Mammary epithelial cell (primary cell): ENCODE measurements around the gene ABCD3.

Source experiments
- EZH2 ChIP-seq: IDR thresholded peaks from 2 replicates; pipeline ENCODE4 v1.6.1; 2012; ENCODE audit warnings: low read length, inconsistent platforms, borderline replicate concordance
- TF ChIP-seq, protein P1 (sequence below), 2 donors: IDR thresholded peaks in 1 of 2; conservative IDR thresholded peaks in 1 of 2; 2 replicates each; pipeline ENCODE4 v1.5.1; 2011 to 2012; ENCODE audit warnings: inconsistent platforms in 2 of 2, low read length in 2 of 2, mild to moderate bottlenecking in 2 of 2, control low read depth in 1 of 2, low read depth in 1 of 2; ENCODE audit not compliant: insufficient read depth in 1 of 2; ENCODE audit errors: extremely low read depth in 1 of 2

DNA sequence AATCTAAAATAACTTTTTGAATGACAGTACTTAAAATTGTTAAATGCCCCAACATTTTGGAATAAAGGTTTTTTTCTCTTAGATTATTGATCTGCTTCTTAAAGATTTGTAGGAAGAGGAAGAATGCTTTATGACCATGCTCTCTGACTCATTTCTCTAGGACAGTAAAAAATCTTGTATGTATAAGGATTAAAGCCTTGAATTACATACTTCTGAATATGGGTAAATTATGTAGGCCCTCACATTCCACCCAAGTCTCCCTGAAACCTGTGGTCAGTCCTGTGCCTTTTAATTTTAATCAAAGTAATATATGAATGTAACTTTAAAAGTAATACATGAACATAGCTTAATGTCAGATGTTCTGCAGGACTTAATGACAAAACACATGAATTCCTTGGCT, 50.5 kb downstream of the ABCD3 start:
- TF ChIP-seq, protein P1, sequence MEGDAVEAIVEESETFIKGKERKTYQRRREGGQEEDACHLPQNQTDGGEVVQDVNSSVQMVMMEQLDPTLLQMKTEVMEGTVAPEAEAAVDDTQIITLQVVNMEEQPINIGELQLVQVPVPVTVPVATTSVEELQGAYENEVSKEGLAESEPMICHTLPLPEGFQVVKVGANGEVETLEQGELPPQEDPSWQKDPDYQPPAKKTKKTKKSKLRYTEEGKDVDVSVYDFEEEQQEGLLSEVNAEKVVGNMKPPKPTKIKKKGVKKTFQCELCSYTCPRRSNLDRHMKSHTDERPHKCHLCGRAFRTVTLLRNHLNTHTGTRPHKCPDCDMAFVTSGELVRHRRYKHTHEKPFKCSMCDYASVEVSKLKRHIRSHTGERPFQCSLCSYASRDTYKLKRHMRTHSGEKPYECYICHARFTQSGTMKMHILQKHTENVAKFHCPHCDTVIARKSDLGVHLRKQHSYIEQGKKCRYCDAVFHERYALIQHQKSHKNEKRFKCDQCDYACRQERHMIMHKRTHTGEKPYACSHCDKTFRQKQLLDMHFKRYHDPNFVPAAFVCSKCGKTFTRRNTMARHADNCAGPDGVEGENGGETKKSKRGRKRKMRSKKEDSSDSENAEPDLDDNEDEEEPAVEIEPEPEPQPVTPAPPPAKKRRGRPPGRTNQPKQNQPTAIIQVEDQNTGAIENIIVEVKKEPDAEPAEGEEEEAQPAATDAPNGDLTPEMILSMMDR (conservative IDR thresholded peaks at IDR 0.05 in 1 of 2, IDR thresholded peaks at IDR 0.05 in 1 of 2; ENCODE audit: extremely low read depth in 1 of 2, insufficient read depth in 1 of 2, low read depth in 1 of 2, low read length in 2 of 2): no peak
- TF ChIP-seq EZH2: no peak
